GM19240 (cell line): Measurements from ENCODE around the gene STIM1.
A peak's percentile ranks its signal among the peaks of the same experiment; 100 is the strongest.

Experiments
- DNase-seq: peaks from one replicate; pipeline ENCODE4 v3.0.0; 2011; ENCODE audit warnings: low spot score; ENCODE audit not compliant: insufficient read length

STIM1 gene

GRCh38 chr11:3946455-3947017, 91.1 kb downstream of the STIM1 start:
- DNase-seq = no peak

DNA sequence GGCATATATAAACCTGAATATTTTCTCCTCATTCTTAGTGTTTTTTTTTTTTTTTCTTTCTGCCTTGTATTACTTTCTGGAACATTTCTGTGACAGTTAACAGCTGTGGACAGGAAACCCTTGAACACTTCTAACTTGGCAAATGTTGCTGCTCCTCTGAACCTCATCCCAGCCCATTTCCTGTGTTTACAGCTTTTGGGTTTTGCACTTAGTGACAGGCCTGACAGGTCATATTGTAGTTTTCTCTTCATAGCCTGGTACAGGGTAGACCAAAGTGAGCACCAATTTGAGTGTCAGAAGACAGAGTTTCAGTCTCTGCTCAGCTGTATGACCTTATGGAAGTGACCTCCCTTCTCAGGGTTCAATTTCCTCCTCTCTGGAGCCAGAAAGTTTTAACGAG, 91.6 kb downstream of the STIM1 start:
- DNase-seq = peak; percentile 17

DNA sequence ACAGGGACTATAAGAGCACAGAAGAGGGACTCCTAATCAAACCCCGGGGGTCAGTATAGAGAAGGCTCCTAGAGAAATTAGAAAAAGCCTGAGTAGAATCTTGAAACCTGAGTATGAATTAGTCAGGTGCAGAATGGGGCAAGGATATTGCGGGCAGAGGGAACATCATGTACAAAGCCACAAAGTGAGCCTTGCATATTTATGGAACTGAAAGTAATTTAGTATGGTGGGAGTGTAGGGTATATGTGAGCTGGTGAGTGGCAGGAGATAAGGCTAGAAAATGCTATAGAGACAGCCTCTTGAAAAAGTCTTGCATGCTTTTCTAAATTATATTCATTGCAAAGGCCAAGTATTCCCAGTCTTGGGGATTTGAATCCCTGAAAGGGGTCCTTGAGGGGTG, 93.7 kb downstream of the STIM1 start:
- peak; percentile 30 for DNase-seq

GRCh38 chr11:3950996-3951660, 95.7 kb downstream of the STIM1 start:
- no peak for DNase-seq

DNA sequence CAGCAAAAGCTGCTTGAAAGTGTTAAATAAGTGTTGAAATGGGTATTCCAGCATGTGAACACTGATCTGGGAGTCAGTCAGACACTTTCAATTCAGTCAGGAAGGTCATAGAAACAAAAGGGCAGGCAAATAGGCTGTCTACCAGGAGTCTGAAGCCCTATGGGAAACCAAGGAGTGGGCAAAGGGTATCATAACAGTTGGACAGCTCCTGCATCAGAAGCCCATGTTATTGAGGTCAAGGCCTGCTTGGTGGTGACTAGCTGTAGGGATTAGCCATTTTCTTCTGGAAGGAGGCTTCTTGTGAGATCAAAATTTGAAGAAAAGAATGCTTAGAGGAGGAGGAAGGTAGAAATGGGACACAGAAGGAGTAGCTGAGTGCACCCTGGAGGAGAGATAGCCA, 97.3 kb downstream of the STIM1 start:
- DNase-seq = no peak

- no peak for DNase-seq
Measured at GRCh38 chr11:3953327-3953726, 97.9 kb downstream of the STIM1 start.

DNA sequence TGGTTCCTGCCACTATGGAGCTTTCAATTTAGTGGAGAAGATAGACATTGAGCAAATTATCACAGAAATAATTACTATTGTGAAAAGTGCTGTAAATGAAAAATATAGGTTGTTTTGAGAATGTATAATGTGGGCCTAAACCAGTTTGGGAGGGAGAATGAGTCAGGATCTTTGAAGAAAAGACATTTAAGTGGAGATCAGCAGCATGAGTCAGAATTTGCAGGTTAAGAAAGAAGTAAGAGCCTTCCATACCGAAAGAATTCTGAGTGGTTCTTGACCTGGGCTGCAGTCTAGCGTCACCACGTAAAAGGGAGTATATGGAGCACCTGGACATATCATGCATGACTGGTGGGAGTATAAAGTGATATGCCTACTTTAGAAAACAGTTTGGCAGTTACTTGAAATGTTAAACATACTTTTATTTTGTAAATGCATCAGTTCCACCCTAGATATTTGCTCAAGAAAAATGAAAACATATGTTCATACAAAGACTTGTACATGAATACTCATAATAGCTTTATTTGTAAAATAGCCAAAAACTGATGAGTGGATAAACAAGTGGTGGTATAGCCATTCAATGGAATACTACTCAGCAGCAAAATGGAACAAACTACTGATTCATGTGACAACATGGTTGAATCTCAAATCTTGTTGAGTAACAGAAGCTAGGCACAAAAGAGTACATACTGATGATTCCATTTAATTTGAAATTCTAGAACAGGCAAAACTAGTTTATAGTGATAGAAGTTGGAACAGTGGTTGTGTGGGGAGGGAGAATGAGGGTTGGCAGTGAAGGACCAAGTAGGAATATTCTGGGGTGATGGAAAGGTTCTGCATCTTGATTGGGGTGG, 99.2 kb downstream of the STIM1 start:
- no peak for DNase-seq

DNA sequence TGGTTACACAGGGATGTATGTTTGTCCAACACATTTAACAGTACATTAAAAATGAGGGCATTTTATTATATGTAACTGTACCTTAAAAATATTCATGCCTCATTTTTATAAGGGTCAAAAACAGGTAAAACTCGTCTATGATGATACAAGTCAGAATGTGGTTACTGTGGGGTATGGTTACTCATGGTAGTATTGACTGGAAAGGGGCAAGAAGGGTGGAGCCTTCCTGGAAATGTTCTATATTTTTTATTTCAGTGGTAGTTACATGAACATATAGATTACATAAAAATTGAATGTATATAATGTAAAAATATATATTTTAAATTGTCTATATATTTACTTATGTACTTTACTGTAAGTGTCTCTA, 99.8 kb downstream of the STIM1 start:
- DNase-seq = no peak

GRCh38 chr11:3956038-3956437, 100.6 kb downstream of the STIM1 start:
- DNase-seq = no peak

DNA sequence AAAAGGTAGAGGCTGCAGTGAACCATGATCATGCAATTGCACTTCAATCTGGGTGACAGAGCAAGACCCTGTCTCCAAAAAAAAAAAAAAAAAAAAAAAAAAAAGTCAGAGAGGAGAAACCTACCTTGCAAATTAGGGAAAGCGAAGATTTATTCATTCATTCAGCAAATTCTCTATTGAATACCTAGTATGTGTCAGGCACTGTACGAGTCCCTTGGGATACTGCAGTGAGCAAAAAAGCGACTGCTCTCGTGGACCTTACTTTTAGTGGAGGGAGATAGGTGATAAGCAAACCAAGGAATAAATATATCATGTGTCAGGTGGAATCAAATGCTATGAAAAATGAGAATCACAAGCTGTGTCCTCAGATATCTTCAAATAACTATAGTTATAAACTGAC, 101.3 kb downstream of the STIM1 start:
- no peak for DNase-seq

DNA sequence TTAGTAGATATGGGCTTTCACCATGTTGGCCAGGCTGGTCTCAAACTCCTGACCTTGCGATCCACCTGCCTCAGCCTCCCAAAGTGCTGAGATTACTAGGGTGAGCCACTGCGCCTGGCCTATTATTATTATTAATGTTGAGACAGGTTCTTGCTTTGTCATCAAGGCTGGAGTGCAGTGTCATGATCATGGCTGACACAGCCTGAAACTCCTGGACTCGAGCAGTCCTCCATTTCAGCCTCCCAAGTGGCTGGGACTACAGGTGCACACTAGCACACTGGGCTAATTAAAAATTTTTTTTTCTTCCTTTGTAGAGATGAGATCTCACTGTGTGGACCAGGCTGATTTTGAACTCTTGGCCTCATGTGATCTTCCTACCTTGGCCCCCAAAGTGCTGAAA, 102.0 kb downstream of the STIM1 start:
- no peak for DNase-seq

- no peak for DNase-seq
Measured at GRCh38 chr11:3958281-3958680, 102.8 kb downstream of the STIM1 start.

DNA sequence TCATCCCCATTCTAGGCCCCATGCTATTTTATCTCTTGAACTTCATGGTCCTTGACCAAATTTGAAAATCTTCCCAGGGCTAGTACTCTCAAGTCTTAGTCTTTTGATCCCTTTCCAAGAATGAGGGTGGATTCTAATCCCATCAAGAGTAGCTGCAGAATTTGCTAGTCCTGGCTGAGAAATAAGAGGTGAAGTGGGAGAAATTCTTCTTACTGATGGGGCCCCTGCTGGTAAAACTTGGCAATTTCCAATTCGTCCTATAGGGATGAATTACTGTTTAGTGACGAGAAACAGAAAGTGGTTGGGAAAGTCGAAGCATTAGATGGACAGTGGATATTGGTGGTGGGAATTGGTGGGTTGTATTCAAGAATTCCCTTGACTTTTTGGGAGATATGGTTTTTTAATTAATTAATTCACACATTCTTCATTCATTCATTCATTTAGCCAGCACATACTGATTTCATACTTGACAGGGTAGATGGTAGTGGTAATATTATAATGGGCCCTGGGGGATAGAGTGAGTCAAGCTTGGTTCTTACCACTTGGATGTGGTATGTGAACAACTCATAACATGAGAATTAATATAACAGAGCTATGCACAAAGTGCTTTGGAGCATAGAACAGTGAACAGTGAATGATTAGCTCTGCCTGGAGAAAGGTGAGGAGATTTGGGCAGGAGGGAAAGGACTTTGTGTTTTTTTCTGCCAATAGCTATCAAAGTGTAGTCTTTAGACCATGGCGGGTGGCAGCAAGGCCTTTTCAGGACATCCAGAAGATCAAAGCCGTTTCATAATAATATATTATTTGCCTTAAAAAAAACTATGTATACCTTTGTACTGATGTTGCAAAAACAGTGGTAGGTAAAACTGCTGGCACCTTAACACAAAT, 103.8 kb downstream of the STIM1 start:
- no peak for DNase-seq

- DNase-seq = no peak
Measured at GRCh38 chr11:3959903-3960265, 104.4 kb downstream of the STIM1 start.

DNA sequence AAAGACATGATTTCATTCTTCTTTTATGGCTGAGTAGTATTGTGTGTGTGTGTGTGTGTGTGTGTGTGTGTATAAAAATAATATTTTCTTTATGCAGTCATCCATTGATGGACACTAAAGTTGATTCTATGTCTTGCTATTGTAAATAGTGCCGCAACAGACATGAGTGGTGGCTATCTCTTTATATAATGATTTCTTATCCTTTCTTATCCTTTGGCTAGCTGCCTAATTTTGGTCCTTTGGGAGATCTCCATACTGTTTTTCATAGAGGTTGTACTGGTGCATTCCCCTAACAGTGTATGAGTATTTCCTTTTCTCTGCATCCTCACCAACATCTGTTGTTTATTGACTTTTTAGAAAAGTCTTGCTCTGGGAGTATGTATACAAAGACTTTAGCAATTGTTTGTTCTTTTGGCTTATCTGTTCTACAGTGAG, 107.0 kb downstream of the STIM1 start:
- DNase-seq = no peak

GRCh38 chr11:3964056-3964455, 108.6 kb downstream of the STIM1 start:
- no peak for DNase-seq

GRCh38 chr11:3964935-3965604, 109.6 kb downstream of the STIM1 start:
- no peak for DNase-seq

- DNase-seq = no peak
Measured at GRCh38 chr11:3967695-3968094, 112.2 kb downstream of the STIM1 start.

DNA sequence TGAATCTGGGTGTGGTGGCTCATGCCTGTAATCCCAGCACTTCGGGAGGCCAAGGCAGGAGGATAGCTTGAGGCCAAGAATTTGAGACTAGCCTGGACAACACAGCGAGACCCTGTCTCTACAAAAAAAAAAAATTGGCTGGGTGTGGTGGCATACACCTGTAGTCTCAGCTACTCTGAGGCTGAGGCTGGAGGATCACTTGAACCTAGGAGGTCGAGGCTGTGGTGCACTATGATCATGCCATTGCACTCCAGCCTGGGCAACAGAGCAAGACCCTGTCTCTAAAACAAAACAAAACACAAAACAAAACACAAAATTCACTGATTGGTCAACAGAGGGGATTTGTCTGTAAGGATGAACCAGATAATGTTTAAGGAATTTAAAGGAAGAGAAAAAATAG, 113.7 kb downstream of the STIM1 start:
- no peak for DNase-seq

GRCh38 chr11:3969613-3970012, 114.1 kb downstream of the STIM1 start:
- no peak for DNase-seq

- DNase-seq = no peak
Measured at GRCh38 chr11:3970108-3970507, 114.6 kb downstream of the STIM1 start.
